Measurements from ENCODE around the gene GPC5.

DNA sequence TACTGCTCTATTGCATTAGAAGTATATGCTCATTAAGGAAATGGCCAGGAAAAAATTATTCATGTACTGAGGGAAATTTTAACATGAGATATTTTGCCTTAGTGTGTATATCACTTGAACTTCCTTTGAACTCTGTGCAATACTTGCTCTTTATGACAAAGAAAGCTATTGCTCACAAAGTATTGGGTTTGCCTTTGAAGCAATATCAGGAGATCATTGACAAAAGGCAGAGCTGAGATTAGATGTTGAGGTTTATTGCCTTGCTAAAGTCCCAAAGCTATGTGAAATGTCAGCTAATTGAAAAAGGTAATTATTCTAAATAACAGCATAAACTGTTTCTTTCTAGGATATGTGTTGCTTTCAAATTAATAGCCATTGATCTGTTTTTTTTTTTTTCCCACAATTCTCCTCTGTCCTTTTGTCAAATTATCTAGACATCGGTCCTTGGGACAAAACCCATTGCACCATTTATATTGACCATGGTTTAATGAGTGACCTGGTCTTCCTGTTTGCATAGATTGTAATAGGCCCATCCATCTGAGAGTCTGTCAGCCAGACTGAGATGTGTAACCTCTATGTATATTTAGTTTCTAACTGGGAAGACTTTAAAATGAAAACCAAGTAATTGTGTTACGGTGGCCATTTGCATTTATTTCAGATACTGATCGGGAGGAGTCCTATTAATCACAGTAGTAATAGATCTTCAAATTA, 1075.5 kb downstream of the GPC5 start:
- TF ChIP-seq, protein P1, sequence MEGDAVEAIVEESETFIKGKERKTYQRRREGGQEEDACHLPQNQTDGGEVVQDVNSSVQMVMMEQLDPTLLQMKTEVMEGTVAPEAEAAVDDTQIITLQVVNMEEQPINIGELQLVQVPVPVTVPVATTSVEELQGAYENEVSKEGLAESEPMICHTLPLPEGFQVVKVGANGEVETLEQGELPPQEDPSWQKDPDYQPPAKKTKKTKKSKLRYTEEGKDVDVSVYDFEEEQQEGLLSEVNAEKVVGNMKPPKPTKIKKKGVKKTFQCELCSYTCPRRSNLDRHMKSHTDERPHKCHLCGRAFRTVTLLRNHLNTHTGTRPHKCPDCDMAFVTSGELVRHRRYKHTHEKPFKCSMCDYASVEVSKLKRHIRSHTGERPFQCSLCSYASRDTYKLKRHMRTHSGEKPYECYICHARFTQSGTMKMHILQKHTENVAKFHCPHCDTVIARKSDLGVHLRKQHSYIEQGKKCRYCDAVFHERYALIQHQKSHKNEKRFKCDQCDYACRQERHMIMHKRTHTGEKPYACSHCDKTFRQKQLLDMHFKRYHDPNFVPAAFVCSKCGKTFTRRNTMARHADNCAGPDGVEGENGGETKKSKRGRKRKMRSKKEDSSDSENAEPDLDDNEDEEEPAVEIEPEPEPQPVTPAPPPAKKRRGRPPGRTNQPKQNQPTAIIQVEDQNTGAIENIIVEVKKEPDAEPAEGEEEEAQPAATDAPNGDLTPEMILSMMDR (conservative IDR thresholded peaks at IDR 0.05; ENCODE audit: low read depth, low read length) = no peak
- no peak for TF ChIP-seq EZH2 (IDR thresholded peaks at IDR 0.05; ENCODE audit: borderline replicate concordance, low read depth, low read length, poor library complexity, severe bottlenecking)

Data from A673 (cell line).